HT1080 (cell line): ENCODE data around the gene CARS2. TPM values are rescaled to one million over a fixed set of nuclear protein-coding genes. Genes with fewer than 3 reads are reported as not detected.
A peak's percentile ranks its signal among the peaks of the same experiment; 100 is the strongest.
"Not testable (repeated sequence)": the region's sequence is repeated elsewhere in the genome, so short reads cannot be mapped to it uniquely, and the experiment has no call there.

Experiments used
- DNase-seq: peaks from one replicate; pipeline ENCODE4 v3.0.0-alpha.2; 2015; ENCODE audit warnings: low read depth
- total RNA-seq: library from RNA; depleted of rRNA; stranded (reverse); fragments of >200 nt; shearing (Covaris generic); gene quantifications from 2 replicates; pipeline ENCODE4 v1.2.3, GENCODE V29; 2014

Gene CARS2
- total RNA-seq, 1 experiment from 2014 or later, result 88.4 TPM

GRCh38 chr13:110638814-110639806, 66.8 kb downstream of the CARS2 start:
- DNase-seq, result no peak

GRCh38 chr13:110638257-110638656, 67.7 kb downstream of the CARS2 start:
- DNase-seq, result no peak

GRCh38 chr13:110637747-110638146, 68.2 kb downstream of the CARS2 start:
- no peak for DNase-seq

GRCh38 chr13:110637275-110637674, 68.6 kb downstream of the CARS2 start:
- no peak for DNase-seq

- no peak for DNase-seq
Measured at GRCh38 chr13:110636701-110637201, 69.2 kb downstream of the CARS2 start.

GRCh38 chr13:110636053-110636475, 69.9 kb downstream of the CARS2 start:
- no peak for DNase-seq

GRCh38 chr13:110635405-110636002, 70.4 kb downstream of the CARS2 start:
- no peak for DNase-seq

- peak; percentile 90 for DNase-seq
Measured at GRCh38 chr13:110634558-110634957, 71.4 kb downstream of the CARS2 start.

GRCh38 chr13:110633776-110634175, 72.1 kb downstream of the CARS2 start:
- no peak for DNase-seq

- not testable (repeated sequence) for DNase-seq
Measured at GRCh38 chr13:110632255-110632654, 73.7 kb downstream of the CARS2 start.

GRCh38 chr13:110630566-110631119, 75.3 kb downstream of the CARS2 start:
- DNase-seq, result no peak

GRCh38 chr13:110629735-110630134, 76.2 kb downstream of the CARS2 start:
- DNase-seq, result no peak

- no peak for DNase-seq
Measured at GRCh38 chr13:110628952-110629701, 76.8 kb downstream of the CARS2 start.

GRCh38 chr13:110628477-110628793, 77.5 kb downstream of the CARS2 start:
- peak; percentile 33 for DNase-seq

GRCh38 chr13:110627761-110628476, 78.0 kb downstream of the CARS2 start:
- no peak for DNase-seq

GRCh38 chr13:110627351-110627750, 78.6 kb downstream of the CARS2 start:
- DNase-seq, result no peak

- DNase-seq, result no peak
Measured at GRCh38 chr13:110626521-110626920, 79.4 kb downstream of the CARS2 start.

GRCh38 chr13:110625771-110626321, 80.1 kb downstream of the CARS2 start:
- DNase-seq, result no peak

GRCh38 chr13:110624766-110625756, 80.9 kb downstream of the CARS2 start:
- DNase-seq, result no peak
